GM18909 (cell line): ENCODE results near the gene MORN1.
"Not testable (repeated sequence)": the region's sequence is repeated elsewhere in the genome, so short reads cannot be mapped to it uniquely, and the experiment has no call there.

Experiments used
- ATAC-seq: cut with Tn5 transposase; IDR thresholded peaks from one replicate; pipeline ENCODE4 v1.9.1; 2021; ENCODE audit warnings: mild to moderate bottlenecking; ENCODE audit not compliant: unreplicated experiment, poor library complexity

Gene MORN1

GRCh38 chr1:2299131-2299627 lies 92.2 kb downstream of the MORN1 start:
- no peak for ATAC-seq

- no peak for ATAC-seq
Observed at GRCh38 chr1:2298685-2299084, 92.7 kb downstream of the MORN1 start.

GRCh38 chr1:2297246-2298011 lies 93.9 kb downstream of the MORN1 start:
- ATAC-seq: no peak

- no peak for ATAC-seq
Observed at GRCh38 chr1:2296614-2297013, 94.7 kb downstream of the MORN1 start.

- ATAC-seq: not testable (repeated sequence)
Observed at GRCh38 chr1:2296211-2296610, 95.1 kb downstream of the MORN1 start.

- no peak for ATAC-seq
Observed at GRCh38 chr1:2295526-2295925, 95.8 kb downstream of the MORN1 start.

GRCh38 chr1:2294725-2295078 lies 96.7 kb downstream of the MORN1 start:
- ATAC-seq: no peak

- no peak for ATAC-seq
Observed at GRCh38 chr1:2294033-2294724, 97.2 kb downstream of the MORN1 start.

GRCh38 chr1:2292725-2293450 lies 98.5 kb downstream of the MORN1 start:
- ATAC-seq: no peak

GRCh38 chr1:2291577-2291976 lies 99.8 kb downstream of the MORN1 start:
- ATAC-seq: no peak

- peak; percentile 59 for ATAC-seq
Observed at GRCh38 chr1:2290595-2291510, 100.5 kb downstream of the MORN1 start.

GRCh38 chr1:2290171-2290578 lies 101.2 kb downstream of the MORN1 start:
- ATAC-seq: peak; percentile 16

- ATAC-seq: no peak
Observed at GRCh38 chr1:2289607-2290006, 101.7 kb downstream of the MORN1 start.

- no peak for ATAC-seq
Observed at GRCh38 chr1:2288816-2289536, 102.4 kb downstream of the MORN1 start.

- no peak for ATAC-seq
Observed at GRCh38 chr1:2288311-2288710, 103.0 kb downstream of the MORN1 start.

- ATAC-seq: no peak
Observed at GRCh38 chr1:2287649-2288048, 103.7 kb downstream of the MORN1 start.

- ATAC-seq: no peak
Observed at GRCh38 chr1:2286923-2287322, 104.4 kb downstream of the MORN1 start.

GRCh38 chr1:2284932-2285331 lies 106.4 kb downstream of the MORN1 start:
- no peak for ATAC-seq
